ENCODE results near the gene RXRB. TPM values are rescaled to one million over a fixed set of nuclear protein-coding genes. Genes with fewer than 3 reads are reported as not detected.
"Not testable (repeated sequence)": the region's sequence is repeated elsewhere in the genome, so short reads cannot be mapped to it uniquely, and the experiment has no call there.

Gene RXRB
- total RNA-seq, 6 experiments from 2014 or later: 37.3 to 41.6 (median 38.3) TPM

DNA sequence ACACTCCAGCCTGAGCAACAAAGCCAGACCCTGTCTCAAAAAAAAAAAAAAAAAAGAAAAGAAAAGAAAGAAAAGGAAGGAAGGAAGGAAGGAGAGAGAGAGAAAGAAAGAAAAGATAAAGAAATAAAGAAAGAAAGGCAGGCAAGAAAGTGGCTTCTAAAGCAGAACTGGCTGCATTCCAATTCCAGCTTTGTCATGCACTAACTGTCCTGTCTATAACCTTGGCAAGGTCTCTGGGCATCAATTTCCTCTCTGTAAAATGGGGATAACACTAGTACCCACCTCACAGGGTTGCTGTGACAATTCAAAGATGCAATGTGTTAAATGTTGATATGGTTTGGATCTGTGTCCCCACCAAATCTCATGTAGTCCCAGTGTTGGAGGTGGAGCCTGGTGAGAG is 35.9 kb upstream of the RXRB start:
- Mint-ChIP-seq H3K4me3 (no peak overlapping the region), H3K9me3 (no peaks in the 10 kb centered on the region), H3K27ac (no peak overlapping the region), H3K27me3 (ENCODE audit: insufficient read depth) (peaks cover 45% of the 10 kb centered on the region), H3K4me1 (ENCODE audit: low read depth) (no peaks in the 10 kb centered on the region), H3K36me3 (ENCODE audit: low read depth) (no peaks in the 10 kb centered on the region)
- TF ChIP-seq, protein P1, sequence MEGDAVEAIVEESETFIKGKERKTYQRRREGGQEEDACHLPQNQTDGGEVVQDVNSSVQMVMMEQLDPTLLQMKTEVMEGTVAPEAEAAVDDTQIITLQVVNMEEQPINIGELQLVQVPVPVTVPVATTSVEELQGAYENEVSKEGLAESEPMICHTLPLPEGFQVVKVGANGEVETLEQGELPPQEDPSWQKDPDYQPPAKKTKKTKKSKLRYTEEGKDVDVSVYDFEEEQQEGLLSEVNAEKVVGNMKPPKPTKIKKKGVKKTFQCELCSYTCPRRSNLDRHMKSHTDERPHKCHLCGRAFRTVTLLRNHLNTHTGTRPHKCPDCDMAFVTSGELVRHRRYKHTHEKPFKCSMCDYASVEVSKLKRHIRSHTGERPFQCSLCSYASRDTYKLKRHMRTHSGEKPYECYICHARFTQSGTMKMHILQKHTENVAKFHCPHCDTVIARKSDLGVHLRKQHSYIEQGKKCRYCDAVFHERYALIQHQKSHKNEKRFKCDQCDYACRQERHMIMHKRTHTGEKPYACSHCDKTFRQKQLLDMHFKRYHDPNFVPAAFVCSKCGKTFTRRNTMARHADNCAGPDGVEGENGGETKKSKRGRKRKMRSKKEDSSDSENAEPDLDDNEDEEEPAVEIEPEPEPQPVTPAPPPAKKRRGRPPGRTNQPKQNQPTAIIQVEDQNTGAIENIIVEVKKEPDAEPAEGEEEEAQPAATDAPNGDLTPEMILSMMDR (IDR thresholded peaks at IDR 0.05): no peak
- DNase-seq: no peak

- no peaks in the 10 kb centered on the region for H3K9me3 Mint-ChIP-seq
- H3K27ac Mint-ChIP-seq: no peak overlapping the region
- no peak for DNase-seq
- H3K4me1 Mint-ChIP-seq (ENCODE audit: low read depth): no peaks in the 10 kb centered on the region
- TF ChIP-seq, protein P1 (IDR thresholded peaks at IDR 0.05): no peak
- peaks cover 50% of the 10 kb centered on the region for H3K27me3 Mint-ChIP-seq (ENCODE audit: insufficient read depth)
- H3K36me3 Mint-ChIP-seq (ENCODE audit: low read depth): no peaks in the 10 kb centered on the region
- H3K4me3 Mint-ChIP-seq: no peak overlapping the region
These were observed 34.8 kb upstream of the RXRB start for GRCh38 chr6:33235221-33235634.

DNA sequence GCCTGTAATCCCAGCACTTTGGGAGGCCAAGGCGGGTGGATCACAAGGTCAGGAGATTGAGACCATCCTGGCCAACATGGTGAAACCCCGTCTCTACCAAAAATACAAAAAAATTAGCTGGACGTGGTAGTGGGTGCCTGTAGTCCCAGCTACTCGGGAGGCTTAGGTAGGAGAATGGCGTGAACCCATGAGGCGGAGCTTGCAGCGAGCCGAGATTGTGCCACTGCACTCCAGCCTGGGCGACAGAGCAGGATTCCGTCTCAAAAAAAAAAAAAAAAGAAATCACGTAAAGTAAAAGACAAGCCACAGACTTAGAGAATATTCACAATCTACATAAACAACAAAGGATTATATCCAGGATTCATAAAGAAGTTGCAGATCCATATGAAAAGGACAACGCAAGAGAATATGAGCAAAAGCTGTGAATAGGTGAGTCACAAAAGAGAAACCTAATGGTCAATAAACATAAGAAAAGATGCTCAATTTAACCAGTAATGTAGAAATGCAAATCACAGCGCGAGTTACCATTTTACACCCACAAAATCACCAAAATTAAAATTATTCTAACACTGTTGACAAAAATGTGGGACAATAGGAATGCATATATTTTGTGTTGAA is 26.1 kb upstream of the RXRB start:
- not testable (repeated sequence) for H3K4me3 Mint-ChIP-seq; H3K4me1 Mint-ChIP-seq (ENCODE audit: low read depth); DNase-seq; H3K27ac Mint-ChIP-seq; H3K9me3 Mint-ChIP-seq; H3K36me3 Mint-ChIP-seq (ENCODE audit: low read depth)
- H3K27me3 Mint-ChIP-seq (ENCODE audit: insufficient read depth): peaks cover 34% of the 10 kb centered on the region

DNA sequence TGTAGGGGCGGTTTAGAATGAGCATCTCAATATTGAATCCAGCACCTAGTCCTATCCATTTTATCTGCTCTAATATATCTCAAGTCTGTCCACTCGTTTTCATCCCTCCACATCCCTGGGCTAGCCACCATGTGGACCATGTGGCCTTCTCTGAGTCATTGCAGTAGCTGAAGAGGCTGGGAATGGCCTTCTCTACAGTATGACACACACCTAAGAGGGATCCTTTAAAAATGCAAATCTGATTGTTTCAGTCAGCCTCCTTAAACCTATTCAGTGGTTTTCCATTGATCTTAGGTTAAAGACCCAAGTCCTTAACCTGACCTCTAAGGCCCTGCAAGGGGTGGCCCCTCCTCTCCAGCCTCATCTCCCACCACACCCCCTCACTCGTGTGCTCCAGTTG is 17.2 kb upstream of the RXRB start:
- Mint-ChIP-seq H3K27me3 (ENCODE audit: insufficient read depth) (peaks cover 22% of the 10 kb centered on the region), H3K4me1 (ENCODE audit: low read depth) (peaks cover 17% of the 10 kb centered on the region), H3K27ac (no peak overlapping the region), H3K36me3 (ENCODE audit: low read depth) (no peaks in the 10 kb centered on the region), H3K4me3 (no peak overlapping the region), H3K9me3 (no peaks in the 10 kb centered on the region)
- no peak for DNase-seq
- TF ChIP-seq, protein P1 (IDR thresholded peaks at IDR 0.05): no peak

DNA sequence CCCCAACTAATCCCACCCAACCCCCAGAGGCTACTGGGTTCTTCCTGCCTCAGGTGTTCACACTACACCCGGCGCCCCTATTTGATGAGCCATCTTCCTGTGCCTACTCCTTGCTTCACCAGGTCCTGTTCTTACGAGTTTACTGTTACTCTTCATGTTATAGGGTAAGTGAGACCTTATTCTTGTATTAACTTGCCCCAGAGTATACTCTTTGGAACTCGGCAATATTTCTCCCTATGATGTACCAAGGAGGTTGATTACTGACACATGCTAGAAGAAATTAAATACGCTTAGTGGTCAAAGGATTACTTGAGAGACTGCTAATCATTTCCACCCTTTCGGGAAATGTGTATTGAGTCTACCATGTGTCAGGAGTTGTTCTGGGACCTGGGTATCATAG is 16.8 kb upstream of the RXRB start:
- Mint-ChIP-seq H3K27ac (no peak overlapping the region), H3K9me3 (no peaks in the 10 kb centered on the region), H3K4me1 (ENCODE audit: low read depth) (peaks cover 21% of the 10 kb centered on the region), H3K4me3 (no peak overlapping the region), H3K27me3 (ENCODE audit: insufficient read depth) (peaks cover 19% of the 10 kb centered on the region), H3K36me3 (ENCODE audit: low read depth) (no peaks in the 10 kb centered on the region)
- no peak for DNase-seq
- TF ChIP-seq, protein P1 (IDR thresholded peaks at IDR 0.05): no peak

GRCh38 chr6:33216117-33216649 is 15.7 kb upstream of the RXRB start:
- Mint-ChIP-seq H3K27me3 (ENCODE audit: insufficient read depth) (peaks cover 15% of the 10 kb centered on the region), H3K9me3 (no peaks in the 10 kb centered on the region), H3K27ac (no peak overlapping the region), H3K36me3 (ENCODE audit: low read depth) (no peaks in the 10 kb centered on the region), H3K4me1 (ENCODE audit: low read depth) (peaks cover 22% of the 10 kb centered on the region), H3K4me3 (no peak overlapping the region)
- TF ChIP-seq, protein P1 (IDR thresholded peaks at IDR 0.05): no peak
- DNase-seq: no peak
